CMK (cell line): ENCODE measurements around the gene SERPINB10.

Experiments used
- DNase-seq: peaks from one replicate; pipeline ENCODE4 v3.0.0-alpha.2; 2010; ENCODE audit warnings: low read depth

Gene SERPINB10

GRCh38 chr18:63949068-63949737 lies 41.4 kb downstream of the SERPINB10 start, which contains the start of gene HMSD:
Gene HMSD (plus strand): TSS chr18:63949301. CDS start chr18:63953456, 4,155 bp downstream.
- no peak for DNase-seq

GRCh38 chr18:63951302-63951705 lies 43.5 kb downstream of the SERPINB10 start:
- DNase-seq: no peak

GRCh38 chr18:63953811-63954210 lies 46.1 kb downstream of the SERPINB10 start:
- no peak for DNase-seq

DNA sequence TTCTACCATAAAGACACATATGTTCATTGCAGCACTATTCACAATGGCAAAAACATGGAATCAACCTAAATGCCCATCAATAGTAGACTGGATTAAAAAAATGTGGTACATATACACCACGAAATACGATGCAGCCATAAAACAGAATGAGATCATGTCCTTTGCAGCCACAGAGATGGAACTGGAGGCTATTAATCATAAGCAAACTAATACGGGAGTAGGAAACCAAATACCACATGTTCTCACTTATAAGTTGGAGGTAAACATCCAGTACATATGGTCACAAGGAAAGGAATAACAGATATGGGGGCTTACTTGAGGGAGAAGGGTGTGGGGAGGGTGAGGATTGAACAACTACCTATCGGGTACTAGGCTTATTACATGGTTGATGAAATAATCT lies 49.0 kb downstream of the SERPINB10 start:
- no peak for DNase-seq

GRCh38 chr18:63960891-63961290 lies 53.1 kb downstream of the SERPINB10 start:
- DNase-seq: no peak

- DNase-seq: no peak
Measured at GRCh38 chr18:63961435-63961980, 53.8 kb downstream of the SERPINB10 start.

- no peak for DNase-seq
Measured at GRCh38 chr18:63962137-63962536, 54.4 kb downstream of the SERPINB10 start.

- no peak for DNase-seq
Measured at GRCh38 chr18:63963615-63964256, 56.0 kb downstream of the SERPINB10 start.

GRCh38 chr18:63964908-63965307 lies 57.1 kb downstream of the SERPINB10 start:
- no peak for DNase-seq

DNA sequence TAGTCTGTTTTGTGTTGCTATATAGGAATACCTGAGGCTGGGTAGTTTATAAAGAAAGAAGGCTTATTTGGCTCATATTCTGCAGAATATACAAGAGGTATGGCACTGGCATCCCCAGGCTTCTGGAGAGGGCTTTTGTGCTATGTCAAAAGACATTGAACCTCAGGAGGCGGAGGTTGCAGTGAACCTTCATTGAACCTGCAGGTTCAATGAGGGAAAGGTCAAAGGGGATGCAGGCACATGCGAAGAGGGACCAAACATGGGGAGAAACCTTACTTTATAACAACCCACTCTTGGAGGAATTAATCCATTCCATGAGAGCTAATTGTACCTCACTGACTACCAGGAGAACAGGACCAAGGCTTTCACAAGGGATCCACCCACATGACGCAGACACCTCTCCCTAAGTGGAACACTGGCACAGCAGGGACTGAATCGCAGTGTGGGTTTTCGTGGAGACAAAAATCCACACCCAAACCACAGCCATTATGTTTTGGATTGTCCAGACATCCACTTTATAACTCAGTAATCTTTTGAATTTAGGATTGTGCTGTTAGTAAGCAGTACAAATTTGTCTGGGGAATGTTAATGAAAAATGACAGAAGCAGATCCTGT lies 58.1 kb downstream of the SERPINB10 start:
- DNase-seq: no peak

GRCh38 chr18:63969942-63970808 lies 62.4 kb downstream of the SERPINB10 start, which contains the start of gene SERPINB8:
Gene SERPINB8 (plus strand): TSS chr18:63970081. CDS start chr18:63978309, 8,228 bp downstream.
- no peak for DNase-seq

GRCh38 chr18:63970809-63971205 lies 63.0 kb downstream of the SERPINB10 start:
- DNase-seq: no peak

DNA sequence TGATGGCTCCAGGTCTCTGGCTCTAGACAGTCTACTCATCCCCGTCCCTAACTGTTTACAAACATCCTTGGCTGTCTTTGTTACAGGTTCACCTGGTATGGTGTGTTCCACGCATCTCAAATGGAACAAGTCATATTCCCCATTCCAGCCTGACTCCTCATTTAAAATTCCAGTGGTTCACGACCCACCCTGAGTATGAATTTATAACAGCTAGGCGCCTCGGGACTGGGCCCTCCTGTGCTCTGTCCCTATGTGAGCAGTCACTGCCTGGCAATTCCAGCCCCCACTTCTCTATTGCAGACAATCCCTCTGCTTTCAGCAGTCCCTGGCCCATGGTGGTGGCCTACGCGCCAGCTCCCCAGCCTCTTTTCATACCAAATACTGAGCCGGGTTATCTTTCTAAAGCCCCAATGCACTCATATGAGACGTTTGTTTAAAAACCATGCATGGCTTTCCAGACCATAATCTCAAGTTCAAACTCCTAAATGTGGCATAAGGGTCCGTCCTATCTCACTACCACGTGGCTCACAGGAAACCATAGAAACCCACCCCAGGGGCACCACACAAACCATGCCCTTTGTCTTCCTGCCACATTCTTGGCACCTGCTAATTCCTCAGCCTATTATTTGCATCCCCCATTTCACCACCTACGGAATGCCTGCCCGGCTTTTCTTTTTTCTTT lies 63.7 kb downstream of the SERPINB10 start:
- no peak for DNase-seq

DNA sequence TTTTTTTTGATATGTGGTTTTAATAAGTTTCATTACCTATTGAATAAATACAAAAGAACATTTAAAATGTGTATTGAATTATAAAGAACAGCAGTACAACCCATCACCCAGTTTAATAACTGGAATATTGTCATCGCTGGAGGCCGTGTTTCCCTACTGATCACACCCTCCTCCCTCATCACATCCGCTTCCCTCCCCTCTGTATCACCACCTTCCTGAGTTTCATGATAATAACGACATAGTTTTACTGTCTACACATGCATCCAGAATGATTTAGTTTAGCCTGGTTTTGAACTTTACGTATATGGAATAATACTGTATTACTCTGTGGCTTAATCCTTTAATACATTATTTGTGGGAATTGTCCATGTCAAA lies 64.2 kb downstream of the SERPINB10 start:
- no peak for DNase-seq

- no peak for DNase-seq
Measured at GRCh38 chr18:63974991-63975390, 67.2 kb downstream of the SERPINB10 start.

- DNase-seq: no peak
Measured at GRCh38 chr18:63975628-63976027, 67.9 kb downstream of the SERPINB10 start.

- no peak for DNase-seq
Measured at GRCh38 chr18:63977040-63977439, 69.3 kb downstream of the SERPINB10 start.

DNA sequence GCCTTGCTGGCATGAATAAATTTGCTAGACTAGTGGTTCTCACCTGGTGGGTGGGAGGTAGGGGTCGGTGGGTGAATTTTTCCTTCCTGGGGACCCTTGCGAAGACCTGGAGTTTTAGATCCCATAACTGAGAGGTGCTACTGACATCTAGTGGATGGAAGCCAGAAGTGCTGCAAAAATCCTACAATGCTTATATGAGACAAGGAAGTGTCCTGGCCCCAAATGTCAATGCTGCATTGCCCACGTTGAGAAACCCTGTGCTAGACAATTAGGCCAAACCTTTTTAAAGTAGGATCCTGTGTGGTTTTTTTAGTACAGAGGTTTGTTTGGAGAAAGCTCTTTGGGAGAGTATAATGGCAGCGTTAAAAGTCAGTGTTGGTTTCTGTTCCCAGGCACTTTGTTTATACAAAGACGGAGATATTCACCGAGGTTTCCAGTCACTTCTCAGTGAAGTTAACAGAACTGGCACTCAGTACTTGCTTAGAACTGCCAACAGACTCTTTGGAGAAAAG lies 71.7 kb downstream of the SERPINB10 start:
- peak; percentile 4 for DNase-seq

DNA sequence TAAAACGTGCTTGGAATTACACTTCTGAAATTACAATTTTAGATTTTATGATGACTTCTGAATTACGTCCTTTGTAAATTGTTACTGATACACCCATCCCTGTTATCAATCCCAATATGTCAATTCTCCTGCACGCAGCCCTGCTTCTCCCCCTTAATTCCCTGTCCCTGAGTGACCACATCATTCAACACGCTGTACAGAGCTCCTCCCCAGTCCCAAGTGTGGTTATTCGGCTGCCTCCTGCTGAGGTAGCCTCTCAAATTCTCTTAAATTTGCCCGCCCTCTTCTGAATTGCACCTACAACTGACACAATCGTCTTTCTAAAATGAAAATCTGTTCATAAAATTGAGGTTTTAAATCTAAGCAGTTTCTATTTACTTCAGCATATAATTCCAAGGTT lies 72.3 kb downstream of the SERPINB10 start:
- DNase-seq: no peak

DNA sequence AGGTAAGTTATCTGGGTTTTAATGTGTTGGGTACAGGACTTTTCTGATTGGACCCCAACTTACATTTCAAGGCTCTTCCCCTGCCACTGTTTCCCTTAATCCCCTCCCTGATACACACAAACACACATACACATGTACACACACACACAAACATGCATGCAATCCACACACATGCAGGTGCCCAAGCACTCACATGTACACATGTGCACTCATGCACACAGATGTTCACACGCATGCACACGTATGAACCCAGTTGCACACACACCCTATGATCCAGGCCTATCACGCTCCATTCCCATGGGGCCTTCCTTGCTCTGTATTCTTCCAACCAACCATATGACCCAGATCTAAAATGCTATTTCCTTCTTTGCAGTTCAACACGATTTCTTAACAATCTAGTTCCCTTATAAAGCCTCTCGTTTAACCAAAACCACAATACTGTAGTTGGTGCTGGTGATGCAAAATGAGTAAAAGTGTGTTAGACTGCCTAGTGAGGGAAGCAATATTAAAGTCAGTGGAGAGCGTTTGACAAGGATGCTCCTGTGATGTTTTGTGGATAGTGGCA lies 73.2 kb downstream of the SERPINB10 start:
- DNase-seq: no peak

DNA sequence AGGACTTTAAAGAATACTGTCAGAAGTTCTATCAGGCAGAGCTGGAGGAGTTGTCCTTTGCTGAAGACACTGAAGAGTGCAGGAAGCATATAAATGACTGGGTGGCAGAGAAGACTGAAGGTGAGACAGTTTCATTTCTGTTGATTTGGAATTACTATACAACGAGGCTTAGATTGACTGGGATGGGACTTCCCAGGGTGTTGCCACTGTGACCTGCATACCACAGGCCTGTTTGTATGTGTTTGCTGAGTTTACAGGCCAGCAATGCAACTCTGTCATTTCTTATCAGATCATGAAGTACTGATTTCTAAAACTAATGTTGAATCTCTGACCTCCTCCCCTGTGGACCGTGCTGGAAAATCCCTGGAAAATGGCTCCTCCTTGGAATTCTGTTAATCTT lies 74.0 kb downstream of the SERPINB10 start:
- no peak for DNase-seq
